Fibroblast of lung (primary cell): Measurements from ENCODE around the gene STK35. TPM values are rescaled to one million over a fixed set of nuclear protein-coding genes. Genes with fewer than 3 reads are reported as not detected.
A peak's percentile ranks its signal among the peaks of the same experiment; 100 is the strongest.

ENCODE experiments used
- DNase-seq, 2 donors: peaks; one replicate each; pipeline versions ENCODE4 v3.0.0 to v3.0.0-alpha.2; 2010; ENCODE audit warnings: low read depth in 2 of 2
- H2AFZ ChIP-seq: 2 replicates; pipeline ENCODE4 v1.5.1; 2012; ENCODE audit warnings: low read length, control low read depth, inconsistent platforms
- H3K27ac ChIP-seq: 2 replicates; pipeline ENCODE4 v1.5.1; 2011; ENCODE audit warnings: low read length, control low read depth; ENCODE audit not compliant: insufficient read depth
- H3K27me3 ChIP-seq: 2 replicates; pipeline ENCODE4 v1.5.1; 2011; ENCODE audit warnings: mild to moderate bottlenecking, low read length; ENCODE audit not compliant: control insufficient read depth, insufficient read depth
- H3K36me3 ChIP-seq: 2 replicates; pipeline ENCODE4 v1.5.1; 2011; ENCODE audit warnings: low read length; ENCODE audit not compliant: control insufficient read depth, insufficient read depth
- H3K4me1 ChIP-seq: 2 replicates; pipeline ENCODE4 v1.5.1; 2011; ENCODE audit warnings: low read length; ENCODE audit not compliant: control insufficient read depth, insufficient read depth; ENCODE audit errors: extremely low read depth
- H3K4me2 ChIP-seq: 2 replicates; pipeline ENCODE4 v1.5.1; 2011; ENCODE audit warnings: low read length, control low read depth; ENCODE audit not compliant: insufficient read depth; ENCODE audit errors: extremely low read depth
- H3K4me3 ChIP-seq, 4 experiments: fragments of 200-600 bp in 1 of 4; sonication (generic) in 1 of 4; replicated peaks in 1 of 4; 2 replicates each; pipeline ENCODE4 v1.5.1; 2011 to 2016; ENCODE audit warnings: low read length in 4 of 4, low read depth in 3 of 4, mild to moderate bottlenecking in 3 of 4, control low read depth in 2 of 4, inconsistent platforms in 1 of 4, mixed read lengths in 1 of 4; ENCODE audit not compliant: insufficient read depth in 1 of 4; ENCODE audit errors: control extremely low read depth in 1 of 4
- H3K79me2 ChIP-seq: 2 replicates; pipeline ENCODE4 v1.5.1; 2012; ENCODE audit warnings: mild to moderate bottlenecking, low read length, inconsistent platforms; ENCODE audit not compliant: control insufficient read depth, insufficient read depth
- H3K9ac ChIP-seq: 2 replicates; pipeline ENCODE4 v1.5.1; 2011; ENCODE audit warnings: mild to moderate bottlenecking, low read length, control low read depth; ENCODE audit not compliant: insufficient read depth
- H3K9me3 ChIP-seq: 2 replicates; pipeline ENCODE4 v1.5.1; 2012; ENCODE audit warnings: low read depth, low read length; ENCODE audit not compliant: control insufficient read depth, insufficient read depth
- H4K20me1 ChIP-seq: 2 replicates; pipeline ENCODE4 v1.5.1; 2011; ENCODE audit warnings: low read length; ENCODE audit not compliant: control insufficient read depth, insufficient read depth; ENCODE audit errors: extremely low read depth
- EZH2 ChIP-seq: IDR thresholded peaks from 2 replicates; pipeline ENCODE4 v1.5.1; 2012; ENCODE audit warnings: low read length, control low read depth, mild to moderate bottlenecking; ENCODE audit errors: missing control alignments
- polyA plus RNA-seq, 2 donors: library from polyadenylated mRNA; depleted of rRNA in 1 of 2; stranded (reverse) in 1 of 2; unstranded in 1 of 2; fragments of >200 nt; gene quantifications; 2 replicates each; pipeline ENCODE4 v1.2.1, GENCODE V29; 2011 to 2012; ENCODE audit warnings: missing spikeins in 1 of 2
- total RNA-seq: library from RNA; depleted of rRNA; stranded (reverse); fragments of >200 nt; gene quantifications from 2 replicates; pipeline ENCODE4 v1.2.1, GENCODE V29; 2014
- TF ChIP-seq, protein P1 (sequence below), 2 donors: IDR thresholded peaks in 1 of 2; conservative IDR thresholded peaks in 1 of 2; 1 replicate in 1 of 2; 2 replicates in 1 of 2; pipeline ENCODE4 v1.5.1; 2011 to 2012; ENCODE audit warnings: low read length in 2 of 2, control low read depth in 1 of 2, inconsistent platforms in 1 of 2, low read depth in 1 of 2, mild to moderate bottlenecking in 1 of 2

STK35 gene
- total and polyA plus RNA-seq, 2 donors (not counting 1 experiment from before 2014, with no cell fraction given), result 8.5 to 14.4 TPM

- Histone ChIP-seq H3K36me3 (no peaks in the 10 kb centered on the region), H4K20me1 (no peaks in the 10 kb centered on the region), H3K27ac (peak overlapping the region; percentile 18), H2AFZ (no peak overlapping the region), H3K4me1 (peaks cover 10% of the 10 kb centered on the region), H3K27me3 (no peaks in the 10 kb centered on the region), H3K4me2 (no peak overlapping the region), H3K4me3 (no peak overlapping the region), H3K9ac (no peak overlapping the region), H3K79me2 (peaks cover 84% of the 10 kb centered on the region), H3K9me3 (no peaks in the 10 kb centered on the region)
- peak; percentile 35 to 80 for DNase-seq
- TF ChIP-seq, protein P1, sequence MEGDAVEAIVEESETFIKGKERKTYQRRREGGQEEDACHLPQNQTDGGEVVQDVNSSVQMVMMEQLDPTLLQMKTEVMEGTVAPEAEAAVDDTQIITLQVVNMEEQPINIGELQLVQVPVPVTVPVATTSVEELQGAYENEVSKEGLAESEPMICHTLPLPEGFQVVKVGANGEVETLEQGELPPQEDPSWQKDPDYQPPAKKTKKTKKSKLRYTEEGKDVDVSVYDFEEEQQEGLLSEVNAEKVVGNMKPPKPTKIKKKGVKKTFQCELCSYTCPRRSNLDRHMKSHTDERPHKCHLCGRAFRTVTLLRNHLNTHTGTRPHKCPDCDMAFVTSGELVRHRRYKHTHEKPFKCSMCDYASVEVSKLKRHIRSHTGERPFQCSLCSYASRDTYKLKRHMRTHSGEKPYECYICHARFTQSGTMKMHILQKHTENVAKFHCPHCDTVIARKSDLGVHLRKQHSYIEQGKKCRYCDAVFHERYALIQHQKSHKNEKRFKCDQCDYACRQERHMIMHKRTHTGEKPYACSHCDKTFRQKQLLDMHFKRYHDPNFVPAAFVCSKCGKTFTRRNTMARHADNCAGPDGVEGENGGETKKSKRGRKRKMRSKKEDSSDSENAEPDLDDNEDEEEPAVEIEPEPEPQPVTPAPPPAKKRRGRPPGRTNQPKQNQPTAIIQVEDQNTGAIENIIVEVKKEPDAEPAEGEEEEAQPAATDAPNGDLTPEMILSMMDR (conservative IDR thresholded peaks at IDR 0.05 in 1 of 2, IDR thresholded peaks at IDR 0.05 in 1 of 2; ENCODE audit: low read depth in 1 of 2, low read length in 2 of 2), result no peak
- no peak for TF ChIP-seq EZH2
Measured at GRCh38 chr20:2108987-2109386, 7.4 kb downstream of the STK35 start.

DNA sequence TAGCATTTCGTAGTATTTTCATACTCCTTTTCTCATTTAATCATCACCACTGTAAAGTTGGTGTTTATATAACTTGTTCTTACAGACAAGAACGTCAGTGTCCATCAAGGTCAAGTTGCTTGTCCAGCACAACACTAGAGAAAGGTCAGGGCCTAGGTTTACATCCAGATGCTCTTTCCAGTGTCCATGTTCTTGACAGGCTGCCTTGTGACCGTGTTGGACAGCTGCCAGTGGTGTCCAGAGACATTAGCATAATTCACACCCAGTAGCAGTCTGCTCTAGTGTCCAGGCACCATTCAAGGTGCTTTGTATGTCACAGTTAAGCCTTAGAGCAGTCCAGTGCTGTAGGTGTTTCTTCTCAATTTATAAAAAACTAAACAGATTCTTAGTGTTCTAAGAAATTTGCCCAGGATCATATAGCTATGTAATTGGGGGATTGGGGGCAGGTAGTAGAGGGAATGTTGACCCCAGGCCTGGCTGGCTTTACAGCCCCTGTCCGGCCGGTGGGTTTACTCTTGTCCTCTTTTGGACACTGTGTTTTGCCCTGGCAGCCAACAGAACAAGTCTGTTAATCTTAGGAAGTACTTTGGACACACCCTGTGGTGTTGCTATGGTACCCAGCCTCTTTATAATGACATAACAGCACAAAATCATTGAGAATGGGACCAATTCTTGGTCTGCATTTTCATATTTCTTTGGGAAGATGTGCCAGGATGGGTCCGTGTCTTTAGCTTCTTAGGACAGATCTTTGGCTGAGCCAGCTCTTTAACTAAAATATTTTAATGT lies 8.0 kb downstream of the STK35 start:
- Histone ChIP-seq H3K9me3 (no peaks in the 10 kb centered on the region), H3K27ac (peak overlapping the region; percentile 18), H3K27me3 (no peaks in the 10 kb centered on the region), H2AFZ (no peak overlapping the region), H3K4me3 (no peak overlapping the region), H3K79me2 (peaks cover 79% of the 10 kb centered on the region), H3K36me3 (no peaks in the 10 kb centered on the region), H3K4me2 (no peak overlapping the region), H3K4me1 (peaks cover 10% of the 10 kb centered on the region), H4K20me1 (no peaks in the 10 kb centered on the region), H3K9ac (no peak overlapping the region)
- TF ChIP-seq, protein P1 (conservative IDR thresholded peaks at IDR 0.05 in 1 of 2, IDR thresholded peaks at IDR 0.05 in 1 of 2; ENCODE audit: low read depth in 1 of 2, low read length in 2 of 2), result no peak
- TF ChIP-seq EZH2, result no peak
- DNase-seq, result peak; percentile 21 to 50

GRCh38 chr20:2112910-2113309 lies 11.3 kb downstream of the STK35 start:
- H3K27ac ChIP-seq, result no peak overlapping the region

More at GRCh38 chr20:2112910-2113309, 11.3 kb downstream of the STK35 start:
- Histone ChIP-seq H2AFZ (no peak overlapping the region), H3K4me3 (no peak overlapping the region), H3K4me1 (peaks cover 10% of the 10 kb centered on the region), H4K20me1 (no peaks in the 10 kb centered on the region), H3K36me3 (peaks cover 8% of the 10 kb centered on the region), H3K9ac (no peak overlapping the region), H3K9me3 (no peaks in the 10 kb centered on the region), H3K79me2 (peaks cover 64% of the 10 kb centered on the region), H3K27me3 (no peaks in the 10 kb centered on the region), H3K4me2 (no peak overlapping the region)
- TF ChIP-seq, protein P1 (conservative IDR thresholded peaks at IDR 0.05 in 1 of 2, IDR thresholded peaks at IDR 0.05 in 1 of 2; ENCODE audit: low read depth in 1 of 2, low read length in 2 of 2), result no peak
- no peak for TF ChIP-seq EZH2
- no peak for DNase-seq
